Endothelial cell of umbilical vein (primary cell): ENCODE measurements around the gene CACNA1A.

Experiments used
- EZH2 ChIP-seq: IDR thresholded peaks from 2 replicates; pipeline ENCODE4 v1.6.1; 2012; ENCODE audit warnings: borderline replicate concordance, low read depth, mild to moderate bottlenecking, moderate library complexity, low read length, inconsistent platforms; ENCODE audit not compliant: severe bottlenecking
- MYC ChIP-seq: IDR thresholded peaks from one replicate; pipeline ENCODE4 v1.6.1; 2011; ENCODE audit warnings: mild to moderate bottlenecking, low read depth, low read length
- POLR2A ChIP-seq: IDR thresholded peaks from 2 replicates; pipeline ENCODE4 v1.6.1; 2012; ENCODE audit warnings: low read depth, mild to moderate bottlenecking, control low read depth, low read length
- TF ChIP-seq, protein P1 (sequence below), 2 donors: IDR thresholded peaks; 1 replicate in 1 of 2; 2 replicates in 1 of 2; pipeline ENCODE4 v1.5.1; 2011; ENCODE audit warnings: low read length in 2 of 2, mild to moderate bottlenecking in 2 of 2, moderate library complexity in 2 of 2, control low read depth in 1 of 2, inconsistent platforms in 1 of 2, low read depth in 1 of 2; ENCODE audit not compliant: insufficient read depth in 1 of 2; ENCODE audit errors: extremely low read depth in 1 of 2

DNA sequence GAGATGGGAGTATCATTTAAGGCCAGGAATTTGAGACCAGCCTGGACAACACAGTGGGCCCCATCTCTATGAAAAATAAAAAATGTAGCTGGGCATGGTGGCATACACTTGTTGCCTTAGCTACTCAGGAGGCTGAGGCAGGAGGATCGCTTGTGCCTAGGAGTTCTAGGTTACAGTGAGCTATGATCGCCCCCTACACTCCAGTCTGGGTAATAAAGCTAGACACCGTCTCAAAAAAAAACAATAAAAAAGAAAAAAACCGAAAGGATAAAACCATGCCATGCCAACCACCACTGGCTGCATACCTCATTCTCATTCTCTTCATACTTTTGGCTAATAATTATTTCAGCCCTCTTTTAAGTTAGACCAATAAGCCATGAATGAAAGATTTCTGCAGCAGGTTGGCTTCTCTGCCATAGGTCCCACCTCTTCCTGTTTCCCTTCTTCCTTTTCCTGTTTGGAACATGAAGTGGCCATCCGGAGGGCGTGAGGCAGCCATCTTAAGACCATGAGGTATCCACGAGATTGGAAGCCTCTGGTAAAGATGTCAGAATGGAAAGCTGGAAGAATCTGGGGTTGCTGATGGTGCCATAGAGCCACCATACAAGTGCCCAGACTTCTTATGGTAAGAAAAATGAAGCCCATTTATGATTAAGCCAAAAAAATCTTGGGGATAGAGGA, 171.3 kb downstream of the CACNA1A start:
- TF ChIP-seq, protein P1, sequence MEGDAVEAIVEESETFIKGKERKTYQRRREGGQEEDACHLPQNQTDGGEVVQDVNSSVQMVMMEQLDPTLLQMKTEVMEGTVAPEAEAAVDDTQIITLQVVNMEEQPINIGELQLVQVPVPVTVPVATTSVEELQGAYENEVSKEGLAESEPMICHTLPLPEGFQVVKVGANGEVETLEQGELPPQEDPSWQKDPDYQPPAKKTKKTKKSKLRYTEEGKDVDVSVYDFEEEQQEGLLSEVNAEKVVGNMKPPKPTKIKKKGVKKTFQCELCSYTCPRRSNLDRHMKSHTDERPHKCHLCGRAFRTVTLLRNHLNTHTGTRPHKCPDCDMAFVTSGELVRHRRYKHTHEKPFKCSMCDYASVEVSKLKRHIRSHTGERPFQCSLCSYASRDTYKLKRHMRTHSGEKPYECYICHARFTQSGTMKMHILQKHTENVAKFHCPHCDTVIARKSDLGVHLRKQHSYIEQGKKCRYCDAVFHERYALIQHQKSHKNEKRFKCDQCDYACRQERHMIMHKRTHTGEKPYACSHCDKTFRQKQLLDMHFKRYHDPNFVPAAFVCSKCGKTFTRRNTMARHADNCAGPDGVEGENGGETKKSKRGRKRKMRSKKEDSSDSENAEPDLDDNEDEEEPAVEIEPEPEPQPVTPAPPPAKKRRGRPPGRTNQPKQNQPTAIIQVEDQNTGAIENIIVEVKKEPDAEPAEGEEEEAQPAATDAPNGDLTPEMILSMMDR (IDR thresholded peaks at IDR 0.05; ENCODE audit: extremely low read depth in 1 of 2, insufficient read depth in 1 of 2, low read depth in 1 of 2, low read length in 2 of 2), result no peak
- no peak for TF ChIP-seq EZH2
- no peak for TF ChIP-seq MYC
- no peak for TF ChIP-seq POLR2A
